Measurements from ENCODE around the gene CFHR2.

CFHR2 gene

GRCh38 chr1:197001828-197002227 lies 58.3 kb downstream of the CFHR2 start:
- no peak for ATAC-seq
- TF ChIP-seq BACH2 (CRISPR knock-in tag; IDR thresholded peaks at IDR 0.05; ENCODE audit: borderline replicate concordance) (no peak), ZFP3 (CRISPR knock-in tag; IDR thresholded peaks at IDR 0.05) (no peak), ZNF8 (CRISPR knock-in tag; IDR thresholded peaks at IDR 0.05) (no peak), ESRRG (CRISPR knock-in tag; IDR thresholded peaks at IDR 0.05) (no peak), GLIS3 (CRISPR knock-in tag; IDR thresholded peaks at IDR 0.05) (no peak), ZC3H10 (CRISPR knock-in tag; IDR thresholded peaks at IDR 0.05) (no peak), CSRNP3 (CRISPR knock-in tag; IDR thresholded peaks at IDR 0.05) (no peak), CREB5 (CRISPR knock-in tag; IDR thresholded peaks at IDR 0.05; ENCODE audit: low read depth) (no peak), RARB (CRISPR knock-in tag; IDR thresholded peaks at IDR 0.05) (no peak), TCF4 (CRISPR knock-in tag; IDR thresholded peaks at IDR 0.05; ENCODE audit: borderline replicate concordance) (no peak), PPARA (CRISPR knock-in tag; IDR thresholded peaks at IDR 0.05; ENCODE audit: borderline replicate concordance) (no peak), ZNF565 (CRISPR knock-in tag; conservative IDR thresholded peaks at IDR 0.05; ENCODE audit: low read depth) (no peak), TOX (CRISPR knock-in tag; IDR thresholded peaks at IDR 0.05; ENCODE audit: borderline replicate concordance) (no peak), ARNTL (CRISPR knock-in tag; IDR thresholded peaks at IDR 0.05; ENCODE audit: borderline replicate concordance, low read depth) (no peak), ZFP30 (CRISPR knock-in tag; IDR thresholded peaks at IDR 0.05) (no peak), POU6F1 (CRISPR knock-in tag; IDR thresholded peaks at IDR 0.05; ENCODE audit: borderline replicate concordance, low read depth) (no peak)
- TF ChIP-seq, protein P1, sequence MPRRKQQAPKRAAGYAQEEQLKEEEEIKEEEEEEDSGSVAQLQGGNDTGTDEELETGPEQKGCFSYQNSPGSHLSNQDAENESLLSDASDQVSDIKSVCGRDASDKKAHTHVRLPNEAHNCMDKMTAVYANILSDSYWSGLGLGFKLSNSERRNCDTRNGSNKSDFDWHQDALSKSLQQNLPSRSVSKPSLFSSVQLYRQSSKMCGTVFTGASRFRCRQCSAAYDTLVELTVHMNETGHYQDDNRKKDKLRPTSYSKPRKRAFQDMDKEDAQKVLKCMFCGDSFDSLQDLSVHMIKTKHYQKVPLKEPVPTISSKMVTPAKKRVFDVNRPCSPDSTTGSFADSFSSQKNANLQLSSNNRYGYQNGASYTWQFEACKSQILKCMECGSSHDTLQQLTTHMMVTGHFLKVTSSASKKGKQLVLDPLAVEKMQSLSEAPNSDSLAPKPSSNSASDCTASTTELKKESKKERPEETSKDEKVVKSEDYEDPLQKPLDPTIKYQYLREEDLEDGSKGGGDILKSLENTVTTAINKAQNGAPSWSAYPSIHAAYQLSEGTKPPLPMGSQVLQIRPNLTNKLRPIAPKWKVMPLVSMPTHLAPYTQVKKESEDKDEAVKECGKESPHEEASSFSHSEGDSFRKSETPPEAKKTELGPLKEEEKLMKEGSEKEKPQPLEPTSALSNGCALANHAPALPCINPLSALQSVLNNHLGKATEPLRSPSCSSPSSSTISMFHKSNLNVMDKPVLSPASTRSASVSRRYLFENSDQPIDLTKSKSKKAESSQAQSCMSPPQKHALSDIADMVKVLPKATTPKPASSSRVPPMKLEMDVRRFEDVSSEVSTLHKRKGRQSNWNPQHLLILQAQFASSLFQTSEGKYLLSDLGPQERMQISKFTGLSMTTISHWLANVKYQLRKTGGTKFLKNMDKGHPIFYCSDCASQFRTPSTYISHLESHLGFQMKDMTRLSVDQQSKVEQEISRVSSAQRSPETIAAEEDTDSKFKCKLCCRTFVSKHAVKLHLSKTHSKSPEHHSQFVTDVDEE (CRISPR knock-in tag; IDR thresholded peaks at IDR 0.05) = no peak

DNA sequence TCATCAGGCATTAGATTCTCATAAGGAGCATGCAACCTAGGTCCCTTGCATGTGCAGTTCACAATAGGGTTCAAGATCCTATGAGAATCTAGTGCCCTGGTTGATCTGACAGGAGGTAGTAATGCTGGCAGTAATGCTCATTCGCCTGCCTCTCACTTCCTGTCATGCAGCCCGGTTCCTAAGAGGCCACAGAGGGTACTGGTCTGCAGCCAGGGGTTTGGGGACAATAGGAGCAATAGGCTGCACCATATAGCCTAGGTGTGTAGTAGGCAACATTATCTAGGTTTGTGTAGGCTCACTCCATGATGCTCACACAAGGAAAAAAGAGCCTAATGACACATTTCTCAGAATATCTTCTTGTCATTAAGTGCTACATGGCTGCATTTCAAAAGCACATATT lies 59.6 kb downstream of the CFHR2 start:
- ATAC-seq = no peak
- TF ChIP-seq GLIS3 (CRISPR knock-in tag; IDR thresholded peaks at IDR 0.05) = no peak
- TF ChIP-seq TCF4 (CRISPR knock-in tag; IDR thresholded peaks at IDR 0.05; ENCODE audit: borderline replicate concordance) = no peak
- TF ChIP-seq ZFP30 (CRISPR knock-in tag; IDR thresholded peaks at IDR 0.05) = no peak
- TF ChIP-seq, protein P1 (CRISPR knock-in tag; IDR thresholded peaks at IDR 0.05) = no peak
- no peak for TF ChIP-seq POU6F1 (CRISPR knock-in tag; IDR thresholded peaks at IDR 0.05; ENCODE audit: borderline replicate concordance, low read depth)
- TF ChIP-seq ISL1 (CRISPR knock-in tag; IDR thresholded peaks at IDR 0.05) = no peak
- no peak for TF ChIP-seq TOX (CRISPR knock-in tag; IDR thresholded peaks at IDR 0.05; ENCODE audit: borderline replicate concordance)
- no peak for TF ChIP-seq ZNF8 (CRISPR knock-in tag; IDR thresholded peaks at IDR 0.05)
- TF ChIP-seq OSR1 (CRISPR knock-in tag; IDR thresholded peaks at IDR 0.05) = no peak
- TF ChIP-seq SNAI2 (CRISPR knock-in tag; IDR thresholded peaks at IDR 0.05) = no peak
- no peak for TF ChIP-seq ZFP3 (CRISPR knock-in tag; IDR thresholded peaks at IDR 0.05)

Data from SK-N-SH treated with all-trans-retinoic acid at 6 μM for 48 hours (cell line).